Endodermal cell (in vitro differentiated cells): ENCODE measurements around the gene LGALS3. TPM values are rescaled to one million over a fixed set of nuclear protein-coding genes. Genes with fewer than 3 reads are reported as not detected.

Experiments used
- DNase-seq: peaks from one replicate; pipeline ENCODE4 v3.0.0-alpha.2; 2017
- H3K27ac ChIP-seq: 2 replicates; pipeline ENCODE4 v1.5.1; 2013; ENCODE audit warnings: mild to moderate bottlenecking, low read depth, low read length, moderate library complexity
- H3K27me3 ChIP-seq: 2 replicates; pipeline ENCODE4 v1.6.1; 2013; ENCODE audit warnings: mild to moderate bottlenecking, low read length, moderate library complexity; ENCODE audit not compliant: insufficient read depth, control insufficient read depth, poor library complexity, severe bottlenecking
- H3K36me3 ChIP-seq: 2 replicates; pipeline ENCODE4 v1.7.0; 2013; ENCODE audit warnings: mild to moderate bottlenecking, low read length, moderate library complexity; ENCODE audit not compliant: control insufficient read depth, insufficient read depth
- H3K4me1 ChIP-seq: one replicate; pipeline ENCODE4 v1.7.0; 2013; ENCODE audit warnings: low read length; ENCODE audit not compliant: control insufficient read depth, insufficient read depth
- H3K4me3 ChIP-seq: 2 replicates; pipeline ENCODE4 v1.5.1; 2013; ENCODE audit warnings: mild to moderate bottlenecking, low read length, moderate library complexity
- H3K9ac ChIP-seq: 2 replicates; pipeline ENCODE4 v1.6.1; 2013; ENCODE audit warnings: mild to moderate bottlenecking, low read length, moderate library complexity; ENCODE audit not compliant: poor library complexity, severe bottlenecking; ENCODE audit errors: extremely low read depth
- H3K9me3 ChIP-seq: 2 replicates; pipeline ENCODE4 v1.6.1; 2013; ENCODE audit warnings: mild to moderate bottlenecking, low read length, moderate library complexity; ENCODE audit not compliant: control insufficient read depth
- H3K27ac Mint-ChIP-seq: 2 replicates; pipeline ENCODE4 v1.8.0; 2020; ENCODE audit warnings: mixed read lengths
- H3K27me3 Mint-ChIP-seq: 2 replicates; pipeline ENCODE4 v1.8.0; 2021; ENCODE audit warnings: mild to moderate bottlenecking, mixed read lengths; ENCODE audit not compliant: insufficient read depth
- H3K36me3 Mint-ChIP-seq: 2 replicates; pipeline ENCODE4 v1.8.0; 2020; ENCODE audit warnings: low read depth, mixed read lengths
- H3K4me1 Mint-ChIP-seq: 2 replicates; pipeline ENCODE4 v1.8.0; 2020; ENCODE audit warnings: mixed read lengths
- H3K4me3 Mint-ChIP-seq: 2 replicates; pipeline ENCODE4 v1.8.0; 2020; ENCODE audit warnings: mild to moderate bottlenecking, moderate library complexity, mixed read lengths
- H3K9me3 Mint-ChIP-seq: 2 replicates; pipeline ENCODE4 v1.8.0; 2020; ENCODE audit warnings: mild to moderate bottlenecking, mixed read lengths
- CTCF ChIP-seq: fragments of 200-600 bp; sonication (generic); conservative IDR thresholded peaks from 2 replicates; pipeline ENCODE4 v1.5.0; 2021; ENCODE audit warnings: antibody characterized with exemption, mild to moderate bottlenecking
- WGBS, 2 experiments: methylation state at CpG; one replicate each; pipeline versions ENCODE4 v1.1.5 to v1.1.7; 2013; ENCODE audit warnings: missing lambda C conversion rate in 2 of 2, mixed read lengths in 1 of 2; ENCODE audit not compliant: insufficient coverage in 1 of 2, insufficient read length in 1 of 2; 5-methylcytosine and 5-hydroxymethylcytosine counted together
- total RNA-seq, 2 donors: library from RNA; stranded (reverse); fragmentation: NEBNext Ultra II Directional in 1 of 2; extraction: Animal tissue kit (Norgen Biotek cat#: 25700) in 1 of 2; gene quantifications; 2 replicates in 1 of 2; 3 replicates in 1 of 2; pipeline ENCODE4 v1.2.1, GENCODE V29; 2021

Gene LGALS3
- total RNA-seq, 2 donors from 2014 or later = 1.0 to 2.0 TPM

GRCh38 chr14:55105991-55106390 lies 23.1 kb upstream of the LGALS3 start:
- Histone ChIP-seq H3K27me3 (no peaks in the 10 kb centered on the region), H3K27ac (no peak overlapping the region), H3K36me3 (no peaks in the 10 kb centered on the region), H3K9ac (no peak overlapping the region), H3K9me3 (peaks cover 10% of the 10 kb centered on the region), H3K4me1 (peaks cover 10% of the 10 kb centered on the region), H3K4me3 (no peak overlapping the region)
- DNase-seq = no peak
- H3K4me1 Mint-ChIP-seq = peaks cover 29% of the 10 kb centered on the region
- WGBS, 2 experiments = 91 to 93% methylated on average over 5 to 7 of the region's 7 CpGs
- H3K9me3 Mint-ChIP-seq = peaks cover 11% of the 10 kb centered on the region
- H3K27me3 Mint-ChIP-seq = no peaks in the 10 kb centered on the region
- no peaks in the 10 kb centered on the region for H3K36me3 Mint-ChIP-seq
- no peak for TF ChIP-seq CTCF
- no peak overlapping the region for H3K27ac Mint-ChIP-seq
- no peak overlapping the region for H3K4me3 Mint-ChIP-seq

GRCh38 chr14:55107766-55108554 lies 21.1 kb upstream of the LGALS3 start:
- Mint-ChIP-seq H3K27ac (peak overlapping the region; percentile 78), H3K27me3 (no peaks in the 10 kb centered on the region), H3K9me3 (peaks cover 11% of the 10 kb centered on the region), H3K4me1 (peaks cover 19% of the 10 kb centered on the region), H3K4me3 (no peak overlapping the region), H3K36me3 (no peaks in the 10 kb centered on the region)
- Histone ChIP-seq H3K9me3 (peaks cover 10% of the 10 kb centered on the region), H3K4me1 (peaks cover 2% of the 10 kb centered on the region), H3K27ac (no peak overlapping the region), H3K4me3 (no peak overlapping the region), H3K36me3 (no peaks in the 10 kb centered on the region), H3K9ac (no peak overlapping the region), H3K27me3 (no peaks in the 10 kb centered on the region)
- WGBS, 2 experiments = 69 to 70% methylated on average over 9 to 19 of the region's 19 CpGs
- DNase-seq = peak; percentile 76
- TF ChIP-seq CTCF = no peak

GRCh38 chr14:55109836-55110235 lies 19.2 kb upstream of the LGALS3 start:
- no peak overlapping the region for H3K27ac ChIP-seq
- no peaks in the 10 kb centered on the region for H3K36me3 ChIP-seq
- no peak overlapping the region for H3K4me3 ChIP-seq
- no peak overlapping the region for H3K9ac ChIP-seq
- 100% methylated on average over 1 of the region's 1 CpG for WGBS, 2 experiments
- H3K4me1 ChIP-seq = no peaks in the 10 kb centered on the region
- H3K36me3 Mint-ChIP-seq = no peaks in the 10 kb centered on the region
- TF ChIP-seq CTCF = no peak
- no peak overlapping the region for H3K27ac Mint-ChIP-seq
- no peaks in the 10 kb centered on the region for H3K27me3 ChIP-seq
- peaks cover 2% of the 10 kb centered on the region for H3K27me3 Mint-ChIP-seq
- no peak for DNase-seq
- H3K9me3 Mint-ChIP-seq = peaks cover 3% of the 10 kb centered on the region
- H3K4me1 Mint-ChIP-seq = peaks cover 7% of the 10 kb centered on the region
- no peaks in the 10 kb centered on the region for H3K9me3 ChIP-seq
- H3K4me3 Mint-ChIP-seq = no peak overlapping the region
